ENCODE data around the gene CAPN12. TPM values are rescaled to one million over a fixed set of nuclear protein-coding genes. Genes with fewer than 3 reads are reported as not detected.

Gene CAPN12
- total and polyA plus RNA-seq, 2 of the 8 experiments (the other 6 are each of a cell fraction or from before 2014, with no cell fraction given), result 8.8 to 20.0 TPM

- no peaks in the 10 kb centered on the region; a peak in 1 of 4 replicates for H3K9me3 ChIP-seq (ENCODE audit: insufficient read depth in 2 of 2, low read depth in 1 of 2, low read length in 1 of 2)
- CTCF ChIA-PET (ENCODE audit: partially characterized antibody), result interaction anchor here (0.7 to 1.1 kb wide), 3 partner anchors 10 to 24 kb away, joined by 3 to 4 read pairs (median 3); no protein-coding TSS in a partner anchor
- 88% methylated on average over 5 of the region's 5 CpGs; no CpG with 5 or more reads in 1 of the 2 experiments for WGBS, 2 experiments (ENCODE audit: extremely low coverage in 1 of 2, insufficient coverage in 1 of 2, insufficient read length in 1 of 2, insufficient replicate concordance in 2 of 2, low coverage in 1 of 2, low lambda C conversion rate in 2 of 2, missing lambda C conversion rate in 1 of 2)
- TF ChIP-seq SAP30 (IDR thresholded peaks at IDR 0.05; ENCODE audit: insufficient read depth, insufficient replicate concordance, low read length), result no peak
Observed at GRCh38 chr19:38793671-38794070, 49.4 kb upstream of the CAPN12 start.

More at GRCh38 chr19:38793671-38794070, 49.4 kb upstream of the CAPN12 start:
- H3K79me1 ChIP-seq (ENCODE audit: low read depth, low read length), result no peaks in the 10 kb centered on the region
- no peaks in the 10 kb centered on the region for H3K23me2 ChIP-seq (ENCODE audit: low read depth, low read length)
- no peak overlapping the region for H2BK5ac ChIP-seq (ENCODE audit: low read depth, low read length)
- H4K91ac ChIP-seq (replicated peaks; ENCODE audit: insufficient read length, low read length), result no peak overlapping the region
- no peaks in the 10 kb centered on the region for H3K36me3 ChIP-seq (ENCODE audit: control insufficient read depth in 2 of 4, insufficient read depth in 4 of 4, low read length in 3 of 4)
- H3K23ac ChIP-seq (ENCODE audit: insufficient read length), result no peak overlapping the region
- FAIRE-seq (no peak), DNase-seq (ENCODE audit: low read depth in 1 of 2, low spot score in 2 of 2) (no peak)
- no peak overlapping the region for H2BK15ac ChIP-seq (ENCODE audit: low read length)
- no peak overlapping the region for H3K56ac ChIP-seq (replicated peaks; ENCODE audit: insufficient read length, low read depth, low read length)
- no peak overlapping the region for H3K9ac ChIP-seq (replicated peaks in 1 of 4; ENCODE audit: extremely low read depth in 1 of 4, low read depth in 3 of 4, low read length in 3 of 4)
- H3K4ac ChIP-seq (replicated peaks; ENCODE audit: insufficient read length, low read depth, low read length), result no peak overlapping the region
- H2BK12ac ChIP-seq (ENCODE audit: low read depth, low read length), result no peak overlapping the region
- H4K20me1 ChIP-seq (replicated peaks in 1 of 2; ENCODE audit: control insufficient read depth in 1 of 2, insufficient read depth in 2 of 2, low read length in 2 of 2), result no peaks in the 10 kb centered on the region
- POLR2A ChIA-PET (ENCODE audit: partially characterized antibody), result no interaction called here
- H3K4me3 ChIP-seq (ENCODE audit: extremely low read depth in 1 of 4, insufficient read depth in 2 of 4, low read depth in 3 of 4, low read length in 4 of 4), result no peak overlapping the region
- no peak overlapping the region for H3K18ac ChIP-seq (ENCODE audit: extremely low read depth, low read length)
- H3K27ac ChIP-seq (ENCODE audit: low read depth, low read length), result no peak overlapping the region
- H2BK120ac ChIP-seq (replicated peaks; ENCODE audit: low read depth, low read length), result no peak overlapping the region
- no peak overlapping the region for H4K5ac ChIP-seq (ENCODE audit: insufficient read length, low read depth, low read length)
- no peak overlapping the region for H4K8ac ChIP-seq (ENCODE audit: extremely low read depth, insufficient read depth, low read length)
- H3K27me3 ChIP-seq (replicated peaks in 1 of 4; ENCODE audit: control insufficient read depth in 3 of 4, extremely low read depth in 1 of 4, insufficient read depth in 3 of 4, low read length in 3 of 4), result peaks cover 0 to 12% (median 3%) of the 10 kb centered on the region in 4 experiments; a peak in 4 of 7 replicates
- no peak overlapping the region for H3K14ac ChIP-seq (ENCODE audit: insufficient read length)
- no peak overlapping the region for H2BK20ac ChIP-seq (ENCODE audit: low read length)
- H2AFZ ChIP-seq (ENCODE audit: low read length), result no peak overlapping the region
- peaks cover 0 to 2% (median 0%) of the 10 kb centered on the region in 4 experiments; a peak in 1 of 7 replicates for H3K4me1 ChIP-seq (replicated peaks in 1 of 4; ENCODE audit: control insufficient read depth in 3 of 4, insufficient read depth in 4 of 4, low read length in 3 of 4)
- no peaks in the 10 kb centered on the region for H3K79me2 ChIP-seq (ENCODE audit: control insufficient read depth in 1 of 2, insufficient read depth in 2 of 2, low read length in 2 of 2)
- H2AK5ac ChIP-seq (ENCODE audit: low read depth, low read length), result no peak overlapping the region
- H3K4me2 ChIP-seq (ENCODE audit: insufficient read depth in 1 of 2, low read depth in 2 of 2, low read length in 2 of 2), result no peak overlapping the region; a peak in 1 of 4 replicates
